GM12878 (cell line): ENCODE results near the gene ENAH. TPM values are rescaled to one million over a fixed set of nuclear protein-coding genes. Genes with fewer than 3 reads are reported as not detected.
A peak's percentile ranks its signal among the peaks of the same experiment; 100 is the strongest.

Experiments used
- BCL11A ChIP-seq: IDR thresholded peaks from 2 replicates; pipeline ENCODE4 v1.6.1; 2011; ENCODE audit warnings: low read depth, low read length
- CBX5 ChIP-seq: sonication (generic); IDR thresholded peaks from 2 replicates; pipeline ENCODE4 v1.6.1; 2016; ENCODE audit warnings: low read depth, moderate library complexity, mild to moderate bottlenecking, inconsistent platforms
- CREB1 ChIP-seq: IDR thresholded peaks from 2 replicates; pipeline ENCODE4 v1.6.1; 2012; ENCODE audit warnings: low read depth, mild to moderate bottlenecking, inconsistent platforms
- ESRRA ChIP-seq: IDR thresholded peaks from 2 replicates; pipeline ENCODE4 v1.6.1; 2012; ENCODE audit warnings: mild to moderate bottlenecking, low read length, improper control_type of control experiment
- EZH2 ChIP-seq: IDR thresholded peaks from 2 replicates; pipeline ENCODE4 v1.6.1; 2012; ENCODE audit warnings: low read depth, mild to moderate bottlenecking, control low read depth, inconsistent platforms, low read length, borderline replicate concordance; ENCODE audit not compliant: control insufficient read depth
- FOS ChIP-seq: IDR thresholded peaks from 3 replicates; pipeline ENCODE4 v1.6.1; 2011; ENCODE audit warnings: borderline replicate concordance; ENCODE audit not compliant: insufficient read length; ENCODE audit errors: extremely low read depth
- IKZF1 ChIP-seq: fragments of 450-650 bp; conservative IDR thresholded peaks from 2 replicates; pipeline ENCODE4 v1.6.1; 2017; ENCODE audit warnings: antibody characterized with exemption, mild to moderate bottlenecking
- IRF4 ChIP-seq: IDR thresholded peaks from 2 replicates; pipeline ENCODE4 v1.6.1; 2011; ENCODE audit warnings: low read depth, low read length
- NFYB ChIP-seq: IDR thresholded peaks from 2 replicates; pipeline ENCODE4 v1.6.1; 2011; ENCODE audit warnings: low read depth, mild to moderate bottlenecking, low read length, improper control_type of control experiment, moderate library complexity; ENCODE audit not compliant: insufficient read depth
- NR2F1 ChIP-seq: fragments of 450-650 bp; conservative IDR thresholded peaks from 2 replicates; pipeline ENCODE4 v1.6.1; 2017; ENCODE audit warnings: mild to moderate bottlenecking
- POU2F2 ChIP-seq: IDR thresholded peaks from 3 replicates; pipeline ENCODE4 v1.6.1; 2011; ENCODE audit warnings: low read depth, mild to moderate bottlenecking, low read length, borderline replicate concordance
- RAD21 ChIP-seq: IDR thresholded peaks from 2 replicates; pipeline ENCODE4 v1.6.1; 2011; ENCODE audit warnings: mild to moderate bottlenecking, low read depth, low read length, moderate library complexity; ENCODE audit not compliant: insufficient read depth
- RAD51 ChIP-seq: fragments of 450-650 bp; IDR thresholded peaks from 2 replicates; pipeline ENCODE4 v1.6.1; 2016; ENCODE audit warnings: moderate library complexity, mild to moderate bottlenecking, inconsistent platforms
- RB1 ChIP-seq: fragments of 450-650 bp; formaldehyde crosslinking; IDR thresholded peaks from 2 replicates; pipeline ENCODE4 v1.6.1; 2017; ENCODE audit warnings: mild to moderate bottlenecking, borderline replicate concordance
- RCOR1 ChIP-seq: conservative IDR thresholded peaks from 2 replicates; pipeline ENCODE4 v1.6.1; 2012; ENCODE audit warnings: low read depth, low read length, improper control_type of control experiment
- RELA ChIP-seq: fragments of 450-650 bp; IDR thresholded peaks from 2 replicates; pipeline ENCODE4 v1.8.0; 2014; ENCODE audit warnings: borderline replicate concordance; ENCODE audit not compliant: partially characterized antibody
- RFX5 ChIP-seq: IDR thresholded peaks from 2 replicates; pipeline ENCODE4 v1.6.1; 2011; ENCODE audit warnings: low read depth, low read length, improper control_type of control experiment
- SMARCA5 ChIP-seq: fragments of 450-650 bp; IDR thresholded peaks from 2 replicates; pipeline ENCODE4 v1.6.1; 2017; ENCODE audit warnings: mild to moderate bottlenecking
- SMC3 ChIP-seq: IDR thresholded peaks from 2 replicates; pipeline ENCODE4 v1.6.1; 2011; ENCODE audit warnings: low read length, improper control_type of control experiment, borderline replicate concordance
- SREBF1 ChIP-seq: IDR thresholded peaks from 2 replicates; pipeline ENCODE4 v1.6.1; 2012; ENCODE audit warnings: mild to moderate bottlenecking, low read length
- SREBF2 ChIP-seq: IDR thresholded peaks from 2 replicates; pipeline ENCODE4 v1.6.1; 2012; ENCODE audit warnings: mild to moderate bottlenecking, low read length
- SUPT20H ChIP-seq: IDR thresholded peaks from 2 replicates; pipeline ENCODE4 v1.6.1; 2011; ENCODE audit warnings: low read depth, mild to moderate bottlenecking, low read length, moderate library complexity, borderline replicate concordance; ENCODE audit not compliant: control insufficient read depth
- SUZ12 ChIP-seq: fragments of 200-600 bp; sonication (generic); IDR thresholded peaks from one replicate; pipeline ENCODE4 v1.6.1; 2018; ENCODE audit warnings: antibody characterized with exemption, mild to moderate bottlenecking; ENCODE audit not compliant: unreplicated experiment
- TCF7 ChIP-seq: IDR thresholded peaks from 2 replicates; pipeline ENCODE4 v1.6.1; 2014; ENCODE audit warnings: antibody characterized with exemption, borderline replicate concordance
- YY1 ChIP-seq: IDR thresholded peaks from 2 replicates; pipeline ENCODE4 v1.6.1; 2011; ENCODE audit warnings: low read depth, mild to moderate bottlenecking, low read length
- ZNF207 ChIP-seq: fragments of 450-650 bp; IDR thresholded peaks from 2 replicates; pipeline ENCODE4 v1.6.1; 2014; ENCODE audit warnings: antibody characterized with exemption, mild to moderate bottlenecking, borderline replicate concordance
- ZNF217 ChIP-seq: fragments of 450-650 bp; IDR thresholded peaks from 2 replicates; pipeline ENCODE4 v1.6.1; 2017; ENCODE audit warnings: antibody characterized with exemption, mild to moderate bottlenecking
- ZNF274 ChIP-seq: IDR thresholded peaks from one replicate; pipeline ENCODE4 v1.8.0; 2011; ENCODE audit not compliant: insufficient read length, insufficient read depth
- ZNF384 ChIP-seq: IDR thresholded peaks from 2 replicates; pipeline ENCODE4 v1.6.1; 2012; ENCODE audit warnings: low read depth, mild to moderate bottlenecking, low read length, improper control_type of control experiment, borderline replicate concordance
- ZNF622 ChIP-seq: fragments of 450-650 bp; IDR thresholded peaks from 2 replicates; pipeline ENCODE4 v1.6.1; 2017; ENCODE audit warnings: mild to moderate bottlenecking, inconsistent platforms
- polyA plus RNA-seq, 11 experiments: library from polyadenylated mRNA; depleted of rRNA in 4 of 11; unstranded in 6 of 11; stranded (reverse) in 5 of 11; fragments of >200 nt; fragmentation: Nextera tagmentation in 4 of 11; fragmentation: Illumina TruSeq in 1 of 11; extraction: Ambion mirVana in 4 of 11; extraction: Trizol in 1 of 11; gene quantifications; 1 replicate in 1 of 11; 2 replicates in 10 of 11; pipeline versions ENCODE4 v1.2.1 to v1.2.3, GENCODE V29; 2011 to 2016; ENCODE audit warnings: inconsistent platforms in 2 of 11, missing spikeins in 2 of 11, low read depth in 1 of 11
- total RNA-seq, 4 experiments: library from RNA; depleted of rRNA in 3 of 4; stranded (reverse); fragments of >200 nt in 3 of 4; fragmentation: Illumina TruSeq in 1 of 4; extraction: Trizol in 1 of 4; gene quantifications; 2 replicates each; pipeline versions ENCODE4 v1.2.1 to v1.2.3, GENCODE V29; 2013 to 2021
- TF ChIP-seq, protein P1 (sequence below), 3 experiments: IDR thresholded peaks in 2 of 3; conservative IDR thresholded peaks in 1 of 3; 2 replicates each; pipeline ENCODE4 v1.5.1; 2011; ENCODE audit warnings: low read depth in 3 of 3, low read length in 3 of 3, mild to moderate bottlenecking in 3 of 3, control low read depth in 2 of 3, moderate library complexity in 2 of 3, inconsistent platforms in 1 of 3, mixed read lengths in 1 of 3; ENCODE audit not compliant: control insufficient read depth in 2 of 3, insufficient read depth in 1 of 3; ENCODE audit errors: extremely low read depth in 1 of 3

The ENAH gene
- total and polyA plus RNA-seq, 10 of the 15 experiments (the other 5 are each of a cell fraction or from before 2014, with no cell fraction given): under 0.01 to 0.62 (median 0.06) TPM; not detected in 5

GRCh38 chr1:225474986-225475820 is 177.7 kb downstream of the ENAH start (continued):
- TF ChIP-seq, protein P1, sequence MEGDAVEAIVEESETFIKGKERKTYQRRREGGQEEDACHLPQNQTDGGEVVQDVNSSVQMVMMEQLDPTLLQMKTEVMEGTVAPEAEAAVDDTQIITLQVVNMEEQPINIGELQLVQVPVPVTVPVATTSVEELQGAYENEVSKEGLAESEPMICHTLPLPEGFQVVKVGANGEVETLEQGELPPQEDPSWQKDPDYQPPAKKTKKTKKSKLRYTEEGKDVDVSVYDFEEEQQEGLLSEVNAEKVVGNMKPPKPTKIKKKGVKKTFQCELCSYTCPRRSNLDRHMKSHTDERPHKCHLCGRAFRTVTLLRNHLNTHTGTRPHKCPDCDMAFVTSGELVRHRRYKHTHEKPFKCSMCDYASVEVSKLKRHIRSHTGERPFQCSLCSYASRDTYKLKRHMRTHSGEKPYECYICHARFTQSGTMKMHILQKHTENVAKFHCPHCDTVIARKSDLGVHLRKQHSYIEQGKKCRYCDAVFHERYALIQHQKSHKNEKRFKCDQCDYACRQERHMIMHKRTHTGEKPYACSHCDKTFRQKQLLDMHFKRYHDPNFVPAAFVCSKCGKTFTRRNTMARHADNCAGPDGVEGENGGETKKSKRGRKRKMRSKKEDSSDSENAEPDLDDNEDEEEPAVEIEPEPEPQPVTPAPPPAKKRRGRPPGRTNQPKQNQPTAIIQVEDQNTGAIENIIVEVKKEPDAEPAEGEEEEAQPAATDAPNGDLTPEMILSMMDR (IDR thresholded peaks at IDR 0.05 in 2 of 3, conservative IDR thresholded peaks at IDR 0.05 in 1 of 3; ENCODE audit: control insufficient read depth in 2 of 3, extremely low read depth in 1 of 3, insufficient read depth in 1 of 3, low read depth in 3 of 3, low read length in 3 of 3): peak; percentile 99 to 100 (median 100); a peak in 5 of 6 replicates
- TF ChIP-seq ZNF217: no peak
- no peak for TF ChIP-seq SREBF2
- 0 out of 2 replicates have a peak, but pooled peaks have one; percentile 28 for TF ChIP-seq IRF4
- TF ChIP-seq RAD21: peak; percentile 99
- TF ChIP-seq CREB1: no peak
- TF ChIP-seq IKZF1: peak; percentile 60
- no peak for TF ChIP-seq RFX5
- TF ChIP-seq ESRRA: 0 out of 2 replicates have a peak, but pooled peaks have one; percentile 53
- TF ChIP-seq ZNF207: 0 out of 2 replicates have a peak, but pooled peaks have one; percentile 85
- TF ChIP-seq RCOR1: no peak
- TF ChIP-seq ZNF384: peak; percentile 17; the same call in 1 of the 2 replicates
- TF ChIP-seq RAD51: no peak
- no peak for TF ChIP-seq ZNF274
- no peak for TF ChIP-seq EZH2
- no peak for TF ChIP-seq FOS
- no peak for TF ChIP-seq TCF7
- no peak for TF ChIP-seq SUPT20H
- TF ChIP-seq RELA: peak; percentile 50
- TF ChIP-seq POU2F2: peak; percentile 83; the same call in 2 of the 3 replicates
- no peak for TF ChIP-seq SREBF1
- TF ChIP-seq SUZ12: no peak
- TF ChIP-seq SMARCA5: peak; percentile 97
- TF ChIP-seq RB1: peak; percentile 94; the same call in 1 of the 2 replicates
- no peak for TF ChIP-seq CBX5
- 0 out of 2 replicates have a peak, but pooled peaks have one; percentile 18 for TF ChIP-seq NR2F1
- peak; percentile 100 for TF ChIP-seq SMC3
- no peak for TF ChIP-seq ZNF622
- no peak for TF ChIP-seq NFYB
- peak; percentile 90 for TF ChIP-seq YY1
- no peak for TF ChIP-seq BCL11A
